CD8-positive, alpha-beta memory T cell (primary cell): Measurements from ENCODE around the gene PIK3AP1. TPM values are rescaled to one million over a fixed set of nuclear protein-coding genes. Genes with fewer than 3 reads are reported as not detected.

ENCODE experiments used
- polyA plus RNA-seq: library from polyadenylated mRNA; unstranded; fragments of 300-500 nt; fragmentation: Illumina TruSeq; gene quantifications from one replicate; pipeline ENCODE4 v1.2.3, GENCODE V29; 2021
- total RNA-seq, 2 experiments: library from RNA; stranded (reverse); gene quantifications; one replicate each; pipeline ENCODE4 v1.2.3, GENCODE V29; 2021

PIK3AP1 gene
- total and polyA plus RNA-seq, 3 experiments from 2014 or later: 5.7 to 37.0 (median 6.7) TPM

Other genes with a start within 250 kb of the PIK3AP1 start
- under 1 TPM in 1 of 2 experiments, not detected in 1; 0.09 TPM for gene TLL2, start 206.6 kb downstream of the PIK3AP1 start, total RNA-seq
- not detected for gene TLL2, start 206.6 kb downstream of the PIK3AP1 start, polyA plus RNA-seq
- gene TM9SF3, start 133.5 kb downstream of the PIK3AP1 start, total RNA-seq: 100 to 1,000 TPM in 1 of 2 experiments, 10 to 100 TPM in 1; 89.7 to 103 TPM
- gene TM9SF3, start 133.5 kb downstream of the PIK3AP1 start, polyA plus RNA-seq: 95.8 TPM
- 10 to 100 TPM; 20.3 to 26.1 TPM for gene LCOR, start 111.8 kb upstream of the PIK3AP1 start, total RNA-seq
- gene LCOR, start 111.8 kb upstream of the PIK3AP1 start, polyA plus RNA-seq: 20.8 TPM